WTC11 (cell line): Measurements from ENCODE around the gene FAM24A. TPM values are rescaled to one million over a fixed set of nuclear protein-coding genes. Genes with fewer than 3 reads are reported as not detected.

Experiments
- ATAC-seq: fragments of 200-7000 bp; cut with Tn5 transposase; 2 replicates; pipeline ENCODE4 v1.10.0; 2021; ENCODE audit warnings: mild to moderate bottlenecking, moderate library complexity
- CTCF ChIA-PET: fragments of 300-600 bp; sonication (Branson Sonifier 250); formaldehyde crosslinking; loops from one replicate; lab custom pipeline; 2021; ENCODE audit warnings: antibody characterized with exemption; lab: Charles Lee
- POLR2A ChIA-PET: fragments of 350-600 bp; sonication (Branson Sonifier 250); formaldehyde crosslinking; loops from one replicate; lab custom pipeline; 2021; ENCODE audit warnings: antibody characterized with exemption; lab: Charles Lee
- DNase-seq: peaks from one replicate; pipeline ENCODE4 v3.0.0; 2021; ENCODE audit warnings: low spot score
- H3K27ac Mint-ChIP-seq: 2 replicates; pipeline ENCODE4 v1.8.0; 2021; ENCODE audit warnings: mixed read lengths
- H3K27me3 Mint-ChIP-seq: 2 replicates; pipeline ENCODE4 v1.8.0; 2021; ENCODE audit warnings: low read depth, mild to moderate bottlenecking, moderate library complexity, mixed read lengths
- H3K36me3 Mint-ChIP-seq: 2 replicates; pipeline ENCODE4 v1.8.0; 2021; ENCODE audit warnings: mixed read lengths
- H3K4me1 Mint-ChIP-seq: 2 replicates; pipeline ENCODE4 v1.8.0; 2022; ENCODE audit warnings: mixed read lengths
- H3K4me3 Mint-ChIP-seq: 2 replicates; pipeline ENCODE4 v1.8.0; 2021; ENCODE audit warnings: mild to moderate bottlenecking, moderate library complexity, mixed read lengths
- H3K9me3 Mint-ChIP-seq: 2 replicates; pipeline ENCODE4 v1.8.0; 2021; ENCODE audit warnings: mixed read lengths
- ARID4B ChIP-seq: sonication (generic); formaldehyde crosslinking; IDR thresholded peaks from 2 replicates; pipeline ENCODE4 v1.8.0; 2023; ENCODE audit warnings: missing genetic modification reagents, mild to moderate bottlenecking, borderline replicate concordance
- CBFB ChIP-seq: sonication (generic); formaldehyde crosslinking; IDR thresholded peaks from 2 replicates; pipeline ENCODE4 v1.8.1; 2022; ENCODE audit warnings: mild to moderate bottlenecking, low read depth, missing genetic modification reagents
- ETV6 ChIP-seq: sonication (generic); formaldehyde crosslinking; IDR thresholded peaks from 2 replicates; pipeline ENCODE4 v1.8.1; 2022; ENCODE audit warnings: mild to moderate bottlenecking, missing genetic modification reagents
- FOXP1 ChIP-seq: sonication (generic); formaldehyde crosslinking; IDR thresholded peaks from 2 replicates; pipeline ENCODE4 v1.8.0; 2022; ENCODE audit warnings: missing genetic modification reagents, mild to moderate bottlenecking, moderate library complexity, borderline replicate concordance
- HMGA2 ChIP-seq: fragments of 250-450 bp; sonication (Bioruptor Pico); IDR thresholded peaks from 2 replicates; pipeline ENCODE4 v1.4.0; 2021; ENCODE audit warnings: mild to moderate bottlenecking, moderate library complexity
- HMGXB4 ChIP-seq: sonication (generic); formaldehyde crosslinking; IDR thresholded peaks from 2 replicates; pipeline ENCODE4 v1.8.1; 2023; ENCODE audit warnings: mild to moderate bottlenecking, moderate library complexity, missing genetic modification reagents
- JAZF1 ChIP-seq: fragments of 250-450 bp; sonication (Bioruptor Pico); IDR thresholded peaks from 2 replicates; pipeline ENCODE4 v1.9.0; 2021; ENCODE audit warnings: moderate library complexity, mild to moderate bottlenecking, inconsistent platforms
- PRDM15 ChIP-seq: sonication (generic); formaldehyde crosslinking; IDR thresholded peaks from 2 replicates; pipeline ENCODE4 v1.8.0; 2022; ENCODE audit warnings: missing genetic modification reagents
- TCF7 ChIP-seq: sonication (generic); formaldehyde crosslinking; IDR thresholded peaks from 2 replicates; pipeline ENCODE4 v1.8.0; 2022; ENCODE audit warnings: mild to moderate bottlenecking, low read depth, missing genetic modification reagents, moderate library complexity
- TEAD1 ChIP-seq: sonication (generic); formaldehyde crosslinking; IDR thresholded peaks from 2 replicates; pipeline ENCODE4 v1.8.0; 2022; ENCODE audit warnings: mild to moderate bottlenecking, missing genetic modification reagents
- TEAD4 ChIP-seq: sonication (generic); formaldehyde crosslinking; IDR thresholded peaks from 2 replicates; pipeline ENCODE4 v1.8.0; 2022; ENCODE audit warnings: mild to moderate bottlenecking, missing genetic modification reagents
- TP53 ChIP-seq: sonication (generic); formaldehyde crosslinking; IDR thresholded peaks from 2 replicates; pipeline ENCODE4 v1.8.1; 2023; ENCODE audit warnings: mild to moderate bottlenecking, missing genetic modification reagents
- USF1 ChIP-seq: sonication (generic); formaldehyde crosslinking; IDR thresholded peaks from 2 replicates; pipeline ENCODE4 v1.8.0; 2022; ENCODE audit warnings: mild to moderate bottlenecking, missing genetic modification reagents
- ZBTB43 ChIP-seq: sonication (generic); formaldehyde crosslinking; IDR thresholded peaks from 2 replicates; pipeline ENCODE4 v1.8.1; 2023; ENCODE audit warnings: mild to moderate bottlenecking, missing genetic modification reagents
- ZMAT4 ChIP-seq: fragments of 250-450 bp; sonication (Bioruptor Pico); IDR thresholded peaks from 2 replicates; pipeline ENCODE4 v1.9.0; 2021; ENCODE audit warnings: mild to moderate bottlenecking
- ZNF121 ChIP-seq: sonication (generic); formaldehyde crosslinking; IDR thresholded peaks from 2 replicates; pipeline ENCODE4 v1.8.0; 2023; ENCODE audit warnings: missing genetic modification reagents
- ZNF138 ChIP-seq: sonication (generic); formaldehyde crosslinking; conservative IDR thresholded peaks from 2 replicates; pipeline ENCODE4 v1.8.1; 2022; ENCODE audit warnings: mild to moderate bottlenecking, moderate library complexity, missing genetic modification reagents
- ZSCAN18 ChIP-seq: fragments of 250-450 bp; sonication (Bioruptor Pico); IDR thresholded peaks from 2 replicates; pipeline ENCODE4 v2.1.2; 2022; ENCODE audit warnings: mild to moderate bottlenecking, moderate library complexity
- total RNA-seq: library from RNA; stranded (reverse); gene quantifications from 3 replicates; pipeline ENCODE4 v1.2.3, GENCODE V29; 2021

The FAM24A gene
- total RNA-seq, 1 experiment from 2014 or later = not detected

- H3K36me3 Mint-ChIP-seq = peaks cover 22% of the 10 kb centered on the region
- peaks cover 6% of the 10 kb centered on the region for H3K9me3 Mint-ChIP-seq
- DNase-seq = peak; percentile 32
- peaks cover 29% of the 10 kb centered on the region for H3K27me3 Mint-ChIP-seq
- H3K27ac Mint-ChIP-seq = peak overlapping the region; percentile 98
- peak; percentile 82 for ATAC-seq
- CTCF ChIA-PET = no interaction called here
- peak overlapping the region; percentile 77 for H3K4me3 Mint-ChIP-seq
- peaks cover 74% of the 10 kb centered on the region for H3K4me1 Mint-ChIP-seq
- TF ChIP-seq PRDM15 (CRISPR knock-in tag) = no peak
- no peak for TF ChIP-seq HMGA2
- no peak for TF ChIP-seq FOXP1 (CRISPR knock-in tag)
- no peak for TF ChIP-seq ARID4B (CRISPR knock-in tag)
- no peak for TF ChIP-seq ZMAT4 (CRISPR knock-in tag)
- no peak for TF ChIP-seq ZBTB43 (CRISPR knock-in tag)
- TF ChIP-seq TEAD4 (CRISPR knock-in tag) = no peak
- TF ChIP-seq TEAD1 (CRISPR knock-in tag) = peak; percentile 46; the same call in 1 of the 2 replicates
- no peak for TF ChIP-seq ZNF138 (CRISPR knock-in tag)
- TF ChIP-seq ETV6 (CRISPR knock-in tag) = peak; percentile 18; the same call in 1 of the 2 replicates
- no peak for TF ChIP-seq CBFB (CRISPR knock-in tag)
- no peak for TF ChIP-seq HMGXB4 (CRISPR knock-in tag)
- TF ChIP-seq ZSCAN18 (CRISPR knock-in tag) = 0 out of 2 replicates have a peak, but pooled peaks have one; percentile 4
- no peak for TF ChIP-seq TP53 (CRISPR knock-in tag)
- no peak for TF ChIP-seq TCF7
- TF ChIP-seq JAZF1 = no peak
- TF ChIP-seq ZNF121 (CRISPR knock-in tag) = no peak
- TF ChIP-seq USF1 (CRISPR knock-in tag) = no peak
- TF ChIP-seq, all 79 proteins: peak for 3
- POLR2A ChIA-PET = no interaction called here
These were observed 34.5 kb upstream of the FAM24A start for GRCh38 chr10:122875843-122876466.
